NCI-H1694 (cell line): ENCODE results near the gene IL24.

Experiments
- DNase-seq: peaks from one replicate; lab custom pipeline; 2025; lab: John Stamatoyannopoulos, UW

The IL24 gene

GRCh38 chr1:206925106-206925736, 28.0 kb downstream of the IL24 start:
- DNase-seq = no peak

DNA sequence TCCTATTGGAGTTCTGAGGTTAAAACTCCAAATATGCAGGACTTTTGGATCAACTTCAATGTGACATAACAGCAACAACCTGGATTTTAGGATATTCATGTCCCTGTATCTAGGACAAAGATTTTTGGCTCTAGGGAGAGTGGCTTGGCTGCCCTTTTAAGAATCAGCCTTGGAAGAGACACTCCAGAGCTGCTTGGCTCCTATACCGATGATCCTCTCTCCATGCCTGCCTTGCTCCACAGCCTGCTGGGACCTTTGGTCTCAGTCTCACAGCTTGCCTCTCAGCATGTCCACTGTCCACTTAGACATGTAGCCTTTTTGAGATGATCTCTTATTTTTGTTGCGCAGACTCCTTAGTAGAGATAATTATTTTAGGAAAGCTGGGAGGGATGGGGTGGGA, 29.0 kb downstream of the IL24 start:
- DNase-seq = no peak

- DNase-seq = no peak
Observed at GRCh38 chr1:206929524-206929923, 32.3 kb downstream of the IL24 start.

DNA sequence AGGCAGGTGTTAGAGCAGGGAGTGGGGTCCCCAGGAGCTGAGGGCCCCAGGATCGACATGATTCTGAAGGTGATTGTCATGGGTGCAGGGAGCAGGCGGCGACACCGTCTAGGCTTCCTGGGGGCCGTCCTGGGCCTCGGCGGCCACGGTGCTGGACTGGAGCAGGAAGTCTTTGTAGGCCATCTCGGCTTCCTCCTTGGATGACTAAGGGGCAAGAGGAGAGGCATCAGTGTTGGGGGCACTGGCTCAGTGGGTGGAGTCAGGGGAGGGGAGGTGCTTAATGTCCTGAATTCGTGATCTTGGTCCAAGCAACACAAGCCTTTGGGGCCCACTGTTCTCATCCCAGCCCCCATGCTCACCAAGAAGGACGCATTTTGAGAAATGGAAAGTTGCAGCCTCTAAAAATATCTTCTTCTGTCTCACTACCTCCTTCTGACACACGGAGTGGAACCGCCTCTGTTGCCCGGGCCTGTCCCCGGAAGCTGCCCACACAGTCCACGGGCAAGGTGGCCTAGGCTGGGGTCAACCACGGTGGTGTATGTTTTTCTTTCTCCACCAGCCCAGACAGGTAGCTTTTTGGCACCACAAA, 33.1 kb downstream of the IL24 start:
- no peak for DNase-seq

DNA sequence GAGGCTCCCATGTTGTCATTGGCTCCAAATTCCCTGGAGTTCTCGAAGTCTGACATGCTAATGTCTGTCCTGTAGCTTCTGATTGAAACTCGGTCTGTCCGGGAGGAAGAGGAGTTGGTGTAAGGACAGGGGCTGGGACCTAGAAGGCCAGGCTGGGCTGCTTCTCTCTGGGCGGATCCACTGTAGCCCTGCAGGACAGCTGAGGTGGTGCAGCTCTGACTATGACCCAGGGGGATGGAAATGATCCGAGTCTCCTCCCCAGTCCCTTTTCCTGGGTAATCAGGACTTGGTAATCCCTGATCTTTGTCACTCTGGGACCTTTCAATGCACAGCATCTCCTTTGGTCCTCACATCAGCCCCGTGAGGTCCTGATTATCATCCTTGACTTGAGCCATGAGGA, 34.5 kb downstream of the IL24 start:
- DNase-seq = no peak

DNA sequence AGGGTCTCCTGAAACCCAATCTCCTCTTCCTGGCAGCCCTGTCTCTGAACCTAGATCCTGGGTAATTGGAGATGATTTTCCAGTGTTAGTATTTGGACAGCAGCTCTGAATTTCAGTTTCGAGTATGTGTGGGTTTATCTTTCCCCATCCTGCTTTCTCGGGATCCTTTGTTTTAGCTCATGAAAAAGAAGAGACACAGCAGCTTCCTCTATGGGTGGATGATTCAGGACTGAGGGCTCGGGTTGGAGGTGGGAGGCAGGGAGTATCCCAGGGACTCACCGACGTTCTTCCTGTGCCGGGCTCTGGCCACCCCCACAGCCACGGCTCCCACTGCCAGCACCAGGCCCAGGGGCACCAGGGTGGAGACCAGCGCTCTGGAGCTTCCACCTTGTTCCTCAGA, 34.9 kb downstream of the IL24 start:
- no peak for DNase-seq

GRCh38 chr1:206933333-206933945, 36.2 kb downstream of the IL24 start:
- DNase-seq = no peak

- DNase-seq = peak; percentile 18
Observed at GRCh38 chr1:206935491-206936067, 38.3 kb downstream of the IL24 start.

DNA sequence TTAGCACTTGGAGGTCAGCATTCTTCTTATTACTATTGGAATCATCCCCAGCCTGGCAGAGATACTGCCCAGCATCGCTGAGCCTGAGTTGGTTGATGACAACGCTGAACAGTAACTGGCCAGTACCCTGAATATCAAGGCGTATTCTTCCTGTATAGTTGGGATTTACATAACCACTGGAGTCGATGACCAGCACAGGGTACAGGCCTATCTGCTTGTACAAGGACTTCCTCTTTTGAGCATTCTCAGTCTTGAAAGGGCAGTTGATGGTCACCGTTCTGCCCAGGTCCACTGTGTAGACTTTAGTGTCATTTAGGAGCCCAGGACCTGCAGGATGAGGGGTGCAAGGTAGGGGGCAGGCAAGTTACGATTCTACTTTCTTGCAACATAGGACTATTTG, 40.2 kb downstream of the IL24 start:
- DNase-seq = no peak

GRCh38 chr1:206939131-206939530, 41.9 kb downstream of the IL24 start:
- DNase-seq = no peak

DNA sequence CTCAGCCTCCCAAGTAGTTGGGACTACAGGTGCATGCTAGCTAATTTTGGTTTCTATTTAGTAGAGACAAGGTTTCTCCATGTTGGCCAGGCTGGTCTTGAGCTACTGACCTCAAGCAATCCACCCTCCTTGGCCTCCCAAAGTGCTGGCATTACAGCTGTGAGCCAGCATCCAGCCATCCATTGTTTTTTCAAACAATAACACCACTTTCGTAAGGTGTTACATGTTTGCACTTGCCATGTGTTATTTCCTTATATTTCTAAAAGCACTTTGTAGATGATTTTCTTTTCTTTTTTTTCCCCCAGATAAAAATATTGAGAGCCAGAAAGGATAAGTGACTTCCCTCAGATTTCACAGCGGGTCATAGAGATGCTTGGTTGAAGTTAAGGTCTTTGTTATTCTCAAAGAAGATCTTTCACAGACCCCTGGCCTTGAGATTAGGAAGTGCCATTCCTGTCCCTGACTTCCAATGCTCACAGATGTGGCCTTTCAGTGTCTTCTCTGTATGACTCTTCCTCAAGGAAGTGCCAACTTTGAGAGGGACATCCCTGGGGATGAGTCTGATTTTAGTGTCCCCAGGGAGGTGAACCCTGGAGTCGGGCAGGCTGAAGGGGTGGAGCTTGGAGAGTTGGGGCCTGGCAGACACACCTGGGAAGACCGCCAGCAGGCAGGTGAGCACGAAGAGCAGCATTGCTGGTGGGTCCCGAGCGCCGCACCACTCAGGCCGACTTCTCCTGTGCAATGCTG, 42.8 kb downstream of the IL24 start:
- DNase-seq = no peak

DNA sequence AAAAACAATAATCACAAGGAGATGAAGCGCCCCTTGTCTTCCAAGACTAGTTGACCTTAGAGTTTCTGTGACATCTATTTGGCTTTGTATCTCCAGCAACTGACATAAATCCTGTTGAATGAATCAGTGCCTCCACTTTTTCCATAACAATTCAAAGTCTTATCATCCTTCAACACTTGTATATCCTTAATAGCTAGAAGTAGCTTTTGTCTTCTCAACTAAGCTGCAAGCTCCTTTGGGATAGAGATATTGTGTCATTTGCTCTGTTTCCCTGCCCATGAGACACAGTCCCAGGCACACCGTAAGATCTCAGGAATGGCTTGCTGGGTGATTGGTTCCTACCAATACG, 43.3 kb downstream of the IL24 start:
- DNase-seq = no peak

DNA sequence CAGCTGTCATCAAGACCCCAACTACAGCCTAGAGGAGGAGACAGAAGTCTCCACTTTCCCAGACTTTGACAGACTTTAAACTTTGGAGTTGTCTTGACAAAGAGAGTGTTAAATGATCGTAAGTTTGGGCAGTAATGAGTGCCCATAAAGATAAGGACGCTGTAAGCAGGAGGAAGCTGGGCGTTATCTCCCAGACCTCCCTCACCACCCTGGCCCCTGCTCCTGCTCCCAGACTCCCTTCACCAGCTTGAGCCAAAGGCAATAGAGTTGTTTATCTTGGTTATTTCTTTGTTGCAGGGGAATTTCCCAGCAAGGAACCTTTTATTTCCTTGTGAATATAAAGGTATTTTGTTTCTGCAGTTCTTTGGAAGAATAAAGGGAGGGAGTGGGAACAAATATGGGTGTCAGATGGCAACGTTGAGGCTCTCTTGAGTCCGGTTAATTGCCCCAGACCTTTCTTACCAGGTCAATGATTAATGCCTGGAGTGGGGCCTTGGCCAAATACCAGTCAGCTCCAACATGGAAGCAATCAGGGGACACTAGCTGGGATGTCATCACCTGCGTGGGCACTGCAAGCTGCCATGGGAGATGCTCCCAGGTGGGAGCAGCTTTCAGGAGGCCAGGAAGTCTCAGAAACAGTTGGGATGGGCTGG, 44.6 kb downstream of the IL24 start:
- DNase-seq = no peak

DNA sequence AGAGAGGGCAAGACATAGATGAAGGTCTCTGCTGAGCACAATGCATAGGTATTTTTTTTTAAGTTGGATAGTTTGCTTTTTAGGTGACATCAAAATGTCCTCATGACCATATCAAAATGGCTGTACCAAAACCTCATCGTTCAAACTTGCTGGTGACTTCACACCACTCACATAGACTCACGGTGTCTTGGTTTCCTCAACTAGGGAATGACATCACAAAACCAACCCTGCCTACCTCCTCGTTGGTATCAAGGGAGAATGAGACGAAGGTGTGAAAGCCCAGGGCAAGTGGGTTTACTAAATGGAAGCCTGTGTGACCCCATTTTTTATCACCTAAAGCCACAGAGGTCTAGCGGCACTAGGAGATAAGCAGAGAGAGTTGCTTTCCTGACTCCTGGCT, 47.5 kb downstream of the IL24 start:
- no peak for DNase-seq

- no peak for DNase-seq
Observed at GRCh38 chr1:206945779-206946178, 48.5 kb downstream of the IL24 start.

- no peak for DNase-seq
Observed at GRCh38 chr1:206946261-206946660, 49.0 kb downstream of the IL24 start, which contains the start of gene PIGR. TSS of gene PIGR (minus strand) at chr1:206946466. CDS start at chr1:206940531, 5,935 bp downstream.

GRCh38 chr1:206947255-206947654, 50.0 kb downstream of the IL24 start:
- DNase-seq = no peak

DNA sequence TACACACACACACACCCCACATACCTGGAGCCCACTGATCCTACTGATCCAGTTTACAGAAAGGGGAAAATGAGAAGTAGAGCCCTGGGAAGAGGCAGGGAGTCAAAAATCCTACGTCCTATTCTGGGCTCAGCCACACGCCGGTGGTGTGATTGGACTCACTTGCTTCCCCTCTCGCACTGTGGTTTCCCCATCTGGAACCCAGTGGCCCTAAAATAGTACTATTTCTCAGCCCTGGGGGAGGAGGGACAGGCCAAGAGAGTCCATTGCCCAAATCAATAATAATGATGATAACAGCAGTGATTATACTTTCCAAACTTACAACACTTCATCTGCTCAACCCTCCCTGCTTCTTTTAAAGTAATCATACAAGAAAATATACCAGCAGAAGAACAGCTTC, 52.0 kb downstream of the IL24 start:
- DNase-seq = no peak

GRCh38 chr1:206949641-206950040, 52.4 kb downstream of the IL24 start:
- DNase-seq = no peak

GRCh38 chr1:206951318-206952100, 54.3 kb downstream of the IL24 start:
- DNase-seq = no peak

DNA sequence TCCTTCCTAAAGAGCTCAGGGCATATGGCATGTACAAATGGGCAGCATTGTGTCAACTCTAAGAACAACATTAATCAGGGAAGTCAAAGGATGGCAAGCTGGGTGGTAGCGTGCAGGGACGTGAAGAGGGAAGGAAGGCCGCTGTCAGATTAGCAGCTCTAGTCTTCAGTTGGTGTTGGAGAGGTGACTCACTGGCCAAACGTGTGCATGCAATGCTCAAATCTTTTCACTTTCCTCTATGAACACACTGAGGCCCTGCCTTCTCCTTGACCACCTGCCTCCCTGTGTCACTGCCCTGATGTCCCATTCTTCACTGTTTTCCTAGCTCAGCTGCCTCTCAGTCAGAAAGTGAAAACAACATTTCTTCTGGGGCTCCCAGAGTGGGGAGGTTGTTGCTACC, 54.9 kb downstream of the IL24 start:
- no peak for DNase-seq
